ENCODE measurements around the gene SKOR1. TPM values are rescaled to one million over a fixed set of nuclear protein-coding genes. Genes with fewer than 3 reads are reported as not detected.

SKOR1 gene
- total RNA-seq, 2 experiments from 2014 or later: 1.0 to 1.5 TPM

- no peaks in the 10 kb centered on the region for H3K9me2 ChIP-seq (ENCODE audit: insufficient read depth, low read length)
- intact Hi-C loops (cut with micrococcal nuclease; ENCODE audit: unreplicated experiment): no loop called here
- H2AFZ ChIP-seq (ENCODE audit: low read length): no peak overlapping the region
- H3K4me1 ChIP-seq (ENCODE audit: insufficient read depth, low read length, poor library complexity, severe bottlenecking): peaks cover 41% of the 10 kb centered on the region
- H3K79me2 ChIP-seq (ENCODE audit: insufficient read depth, low read depth, low read length): no peaks in the 10 kb centered on the region
- DNase-seq (ENCODE audit: low spot score): no peak
- H3K27ac ChIP-seq (ENCODE audit: low read depth, low read length, poor library complexity, severe bottlenecking): no peak overlapping the region
- ChIA-PET POLR2A (interaction anchor here (0.6 kb wide), 2 partner anchors 46 to 304 kb away, joined by 3 read pairs; no protein-coding TSS in a partner anchor), CTCF (ENCODE audit: unreplicated experiment) (interaction anchor here (1.1 kb wide), 1 partner anchor 10 kb away, joined by 3 read pairs; no protein-coding TSS in a partner anchor)
- H3K36me3 ChIP-seq (ENCODE audit: insufficient read depth, low read length): no peaks in the 10 kb centered on the region
- H3K9me3 ChIP-seq (ENCODE audit: low read length): no peaks in the 10 kb centered on the region
- H4K20me1 ChIP-seq (ENCODE audit: insufficient read depth, low read length): no peaks in the 10 kb centered on the region
- H3K4me3 ChIP-seq (ENCODE audit: low read depth, low read length, poor library complexity, severe bottlenecking): no peak overlapping the region
- BruUV-seq (replicated peaks): no TSS peak
- H3K4me2 ChIP-seq (ENCODE audit: low read length): no peak overlapping the region
- TF ChIP-seq EZH2phosphoT487 (IDR thresholded peaks at IDR 0.05; ENCODE audit: borderline replicate concordance, low read depth, low read length): no peak
- TF ChIP-seq CTCF (conservative IDR thresholded peaks at IDR 0.05; ENCODE audit: low read length): no peak
These were observed 17.5 kb upstream of the SKOR1 start for GRCh38 chr15:67807836-67808235.

GRCh38 chr15:67808821-67809220, 16.5 kb upstream of the SKOR1 start:
- no peak for TF ChIP-seq EZH2phosphoT487 (IDR thresholded peaks at IDR 0.05; ENCODE audit: borderline replicate concordance, low read depth, low read length)
- H3K4me3 ChIP-seq (ENCODE audit: low read depth, low read length, poor library complexity, severe bottlenecking): no peak overlapping the region
- H3K4me2 ChIP-seq (ENCODE audit: low read length): no peak overlapping the region
- H3K27ac ChIP-seq (ENCODE audit: low read depth, low read length, poor library complexity, severe bottlenecking): no peak overlapping the region
- intact Hi-C loops (cut with micrococcal nuclease; ENCODE audit: unreplicated experiment): no loop called here
- no TSS peak for BruUV-seq (replicated peaks)
- no peaks in the 10 kb centered on the region for H3K79me2 ChIP-seq (ENCODE audit: insufficient read depth, low read depth, low read length)
- no peak for DNase-seq (ENCODE audit: low spot score)
- peaks cover 31% of the 10 kb centered on the region for H3K4me1 ChIP-seq (ENCODE audit: insufficient read depth, low read length, poor library complexity, severe bottlenecking)
- no peaks in the 10 kb centered on the region for H3K9me3 ChIP-seq (ENCODE audit: low read length)
- no peaks in the 10 kb centered on the region for H3K9me2 ChIP-seq (ENCODE audit: insufficient read depth, low read length)
- H4K20me1 ChIP-seq (ENCODE audit: insufficient read depth, low read length): no peaks in the 10 kb centered on the region
- H2AFZ ChIP-seq (ENCODE audit: low read length): no peak overlapping the region
- ChIA-PET POLR2A (no interaction called here), CTCF (ENCODE audit: unreplicated experiment) (no interaction called here)
- H3K36me3 ChIP-seq (ENCODE audit: insufficient read depth, low read length): no peaks in the 10 kb centered on the region

- H3K27ac ChIP-seq (ENCODE audit: low read depth, low read length, poor library complexity, severe bottlenecking): no peak overlapping the region
- intact Hi-C loops (cut with micrococcal nuclease; ENCODE audit: unreplicated experiment): no loop called here
- H3K9me2 ChIP-seq (ENCODE audit: insufficient read depth, low read length): no peaks in the 10 kb centered on the region
- no peak for TF ChIP-seq CTCF (conservative IDR thresholded peaks at IDR 0.05; ENCODE audit: low read length)
- no peak for TF ChIP-seq EZH2phosphoT487 (IDR thresholded peaks at IDR 0.05; ENCODE audit: borderline replicate concordance, low read depth, low read length)
- peaks cover 25% of the 10 kb centered on the region for H3K4me1 ChIP-seq (ENCODE audit: insufficient read depth, low read length, poor library complexity, severe bottlenecking)
- no peaks in the 10 kb centered on the region for H3K36me3 ChIP-seq (ENCODE audit: insufficient read depth, low read length)
- H4K20me1 ChIP-seq (ENCODE audit: insufficient read depth, low read length): no peaks in the 10 kb centered on the region
- H3K9me3 ChIP-seq (ENCODE audit: low read length): no peaks in the 10 kb centered on the region
- no peak overlapping the region for H3K4me3 ChIP-seq (ENCODE audit: low read depth, low read length, poor library complexity, severe bottlenecking)
- H3K4me2 ChIP-seq (ENCODE audit: low read length): no peak overlapping the region
- no peaks in the 10 kb centered on the region for H3K79me2 ChIP-seq (ENCODE audit: insufficient read depth, low read depth, low read length)
- no peak overlapping the region for H2AFZ ChIP-seq (ENCODE audit: low read length)
- ChIA-PET POLR2A (interaction anchor here (1.0 kb wide), 1 partner anchor 9 kb away, joined by 4 read pairs; no protein-coding TSS in a partner anchor), CTCF (ENCODE audit: unreplicated experiment) (no interaction called here)
- no peak for DNase-seq (ENCODE audit: low spot score)
- BruUV-seq (replicated peaks): no TSS peak
These were observed 15.9 kb upstream of the SKOR1 start for GRCh38 chr15:67809441-67809840.

All from OCI-LY7 (cell line).